ENCODE results near the gene RBX1. TPM values are rescaled to one million over a fixed set of nuclear protein-coding genes. Genes with fewer than 3 reads are reported as not detected.

RBX1 gene
- total RNA-seq, 1 experiment from 2014 or later, result 55.0 TPM

- Histone ChIP-seq H3K27me3 (ENCODE audit: low read length) (no peaks in the 10 kb centered on the region), H3K27ac (ENCODE audit: low read length) (peak overlapping the region; percentile 84), H3K4me1 (ENCODE audit: insufficient read depth, low read length) (peaks cover 12% of the 10 kb centered on the region), H3K36me3 (ENCODE audit: low read depth, low read length) (no peaks in the 10 kb centered on the region), H4K20me1 (ENCODE audit: low read length) (no peaks in the 10 kb centered on the region), H3K79me2 (ENCODE audit: low read length) (no peaks in the 10 kb centered on the region), H3F3A (ENCODE audit: low read length, unreplicated experiment) (no peaks in the 10 kb centered on the region), H3K4me2 (ENCODE audit: low read length) (peak overlapping the region; percentile 97), H3K9me3 (ENCODE audit: low read length) (no peaks in the 10 kb centered on the region), H3K9ac (ENCODE audit: low read length) (peak overlapping the region; percentile 94), H2AFZ (ENCODE audit: low read length) (peak overlapping the region; percentile 80), H3K9me2 (replicated peaks; ENCODE audit: low read length) (no peaks in the 10 kb centered on the region), H3K4me3 (ENCODE audit: low read length) (peak overlapping the region; percentile 76)
- intact Hi-C loops (cut with micrococcal nuclease), result loop anchor here (2.0 to 5.0 kb wide), 2 partner anchors 69 to 70 kb away; partner anchors contain the start of gene RBX1
- POLR2A ChIA-PET (ENCODE audit: unreplicated experiment), result interaction anchor here (0.6 to 2.3 kb wide), 4 partner anchors 21 to 165 kb away, joined by 4 to 34 read pairs (median 8); partner anchors contain the start of genes RBX1 and ST13
- CTCF ChIA-PET, result interaction anchor here (1.7 kb wide), 1 partner anchor 99 kb away, joined by 5 read pairs; no protein-coding TSS in a partner anchor
- TF ChIP-seq CTCF (conservative IDR thresholded peaks at IDR 0.05; ENCODE audit: low read depth, low read length) (0 out of 2 replicates have a peak, but pooled peaks have one; percentile 14), EZH2phosphoT487 (IDR thresholded peaks at IDR 0.05; ENCODE audit: borderline replicate concordance, low read length) (no peak)
- DNase-seq (peak; percentile 61), ATAC-seq (peak; percentile 77)
- BruUV-seq (replicated peaks), result no TSS peak
Observed at GRCh38 chr22:41021613-41022454, 70.7 kb downstream of the RBX1 start.

GRCh38 chr22:41022470-41023298, 71.5 kb downstream of the RBX1 start:
- CTCF ChIA-PET, result interaction anchor here (1.7 kb wide), 1 partner anchor 100 kb away, joined by 5 read pairs; no protein-coding TSS in a partner anchor

More at GRCh38 chr22:41022470-41023298, 71.5 kb downstream of the RBX1 start:
- H3K27me3 ChIP-seq (ENCODE audit: low read length), result no peaks in the 10 kb centered on the region
- H3K9ac ChIP-seq (ENCODE audit: low read length), result peak overlapping the region; percentile 94
- H3K9me3 ChIP-seq (ENCODE audit: low read length), result no peaks in the 10 kb centered on the region
- intact Hi-C loops (cut with micrococcal nuclease), result loop anchor here (2.0 to 5.0 kb wide), 2 partner anchors 68 to 70 kb away; partner anchors contain the start of gene RBX1
- H2AFZ ChIP-seq (ENCODE audit: low read length), result peak overlapping the region; percentile 80
- H3K9me2 ChIP-seq (replicated peaks; ENCODE audit: low read length), result no peaks in the 10 kb centered on the region
- H3K4me2 ChIP-seq (ENCODE audit: low read length), result peak overlapping the region; percentile 97
- H4K20me1 ChIP-seq (ENCODE audit: low read length), result no peaks in the 10 kb centered on the region
- H3K4me3 ChIP-seq (ENCODE audit: low read length), result peak overlapping the region; percentile 76
- TF ChIP-seq EZH2 (IDR thresholded peaks at IDR 0.05; ENCODE audit: low read length, unreplicated experiment) (no peak), EZH2phosphoT487 (IDR thresholded peaks at IDR 0.05; ENCODE audit: borderline replicate concordance, low read length) (no peak), CTCF (conservative IDR thresholded peaks at IDR 0.05; ENCODE audit: low read depth, low read length) (no peak)
- TSS peak; percentile 75 for BruUV-seq (replicated peaks)
- ATAC-seq, result peak; percentile 61
- no peaks in the 10 kb centered on the region for H3F3A ChIP-seq (ENCODE audit: low read length, unreplicated experiment)
- peak; percentile 74 for DNase-seq
- no peaks in the 10 kb centered on the region for H3K36me3 ChIP-seq (ENCODE audit: low read depth, low read length)
- POLR2A ChIA-PET (ENCODE audit: unreplicated experiment), result interaction anchor here (0.6 to 2.3 kb wide), 2 partner anchors 71 to 161 kb away, joined by 3 to 10 read pairs; partner anchors contain the start of gene RBX1
- H3K27ac ChIP-seq (ENCODE audit: low read length), result peak overlapping the region; percentile 84
- no peaks in the 10 kb centered on the region for H3K79me2 ChIP-seq (ENCODE audit: low read length)
- H3K4me1 ChIP-seq (ENCODE audit: insufficient read depth, low read length), result peaks cover 12% of the 10 kb centered on the region

Other genes with a start within 250 kb of the RBX1 start
- gene SLC25A17, start 132.0 kb upstream of the RBX1 start, total RNA-seq (2014; rRNA removed), result 18.3 and 24.7 TPM in 2 replicates
- gene ST13, start 94.7 kb upstream of the RBX1 start, total RNA-seq (2014; rRNA removed), result 136 and 143 TPM in 2 replicates
- gene XPNPEP3, start 94.2 kb upstream of the RBX1 start, total RNA-seq (2014; rRNA removed), result 7.9 and 8.5 TPM in 2 replicates
- not detected in 2 replicates for gene DNAJB7, start 89.3 kb upstream of the RBX1 start, total RNA-seq (2014; rRNA removed)
- 17.8 and 20.7 TPM in 2 replicates for gene EP300, start 141.2 kb downstream of the RBX1 start, total RNA-seq (2014; rRNA removed)

Data from PC-3 (cell line).